Ishikawa (cell line): Measurements from ENCODE around the gene RPSA.

ENCODE experiments used
- CEBPB ChIP-seq: IDR thresholded peaks from 2 replicates; pipeline ENCODE4 v1.6.1; 2012
- CREB1 ChIP-seq: IDR thresholded peaks from 2 replicates; pipeline ENCODE4 v1.6.1; 2012; ENCODE audit warnings: low read depth
- EGR1 ChIP-seq: IDR thresholded peaks from 2 replicates; pipeline ENCODE4 v1.6.1; 2012
- EP300 ChIP-seq: IDR thresholded peaks from 2 replicates; pipeline ENCODE4 v1.6.1; 2012; ENCODE audit warnings: borderline replicate concordance
- FOXM1 ChIP-seq: IDR thresholded peaks from 2 replicates; pipeline ENCODE4 v1.6.1; 2012; ENCODE audit warnings: low read depth, borderline replicate concordance
- NFIC ChIP-seq: IDR thresholded peaks from 2 replicates; pipeline ENCODE4 v1.6.1; 2012
- RAD21 ChIP-seq: IDR thresholded peaks from 2 replicates; pipeline ENCODE4 v1.6.1; 2012; ENCODE audit warnings: low read depth
- REST ChIP-seq: IDR thresholded peaks from 2 replicates; pipeline ENCODE4 v1.6.1; 2012; ENCODE audit warnings: low read depth, mild to moderate bottlenecking
- TAF1 ChIP-seq: IDR thresholded peaks from 2 replicates; pipeline ENCODE4 v1.6.1; 2012; ENCODE audit warnings: low read depth, mild to moderate bottlenecking
- TCF12 ChIP-seq: IDR thresholded peaks from 2 replicates; pipeline ENCODE4 v1.6.1; 2012; ENCODE audit warnings: low read depth
- TEAD4 ChIP-seq: IDR thresholded peaks from 2 replicates; pipeline ENCODE4 v1.6.1; 2012
- YY1 ChIP-seq: IDR thresholded peaks from 2 replicates; pipeline ENCODE4 v1.6.1; 2012; ENCODE audit warnings: low read depth
- ZBTB7A ChIP-seq: IDR thresholded peaks from 2 replicates; pipeline ENCODE4 v1.6.1; 2012; ENCODE audit warnings: low read depth
- TF ChIP-seq, protein P1 (sequence below): IDR thresholded peaks from 2 replicates; pipeline ENCODE4 v1.6.1; 2012
- TF ChIP-seq, protein P2 (sequence below): IDR thresholded peaks from 2 replicates; pipeline ENCODE4 v1.6.1; 2012

The RPSA gene

DNA sequence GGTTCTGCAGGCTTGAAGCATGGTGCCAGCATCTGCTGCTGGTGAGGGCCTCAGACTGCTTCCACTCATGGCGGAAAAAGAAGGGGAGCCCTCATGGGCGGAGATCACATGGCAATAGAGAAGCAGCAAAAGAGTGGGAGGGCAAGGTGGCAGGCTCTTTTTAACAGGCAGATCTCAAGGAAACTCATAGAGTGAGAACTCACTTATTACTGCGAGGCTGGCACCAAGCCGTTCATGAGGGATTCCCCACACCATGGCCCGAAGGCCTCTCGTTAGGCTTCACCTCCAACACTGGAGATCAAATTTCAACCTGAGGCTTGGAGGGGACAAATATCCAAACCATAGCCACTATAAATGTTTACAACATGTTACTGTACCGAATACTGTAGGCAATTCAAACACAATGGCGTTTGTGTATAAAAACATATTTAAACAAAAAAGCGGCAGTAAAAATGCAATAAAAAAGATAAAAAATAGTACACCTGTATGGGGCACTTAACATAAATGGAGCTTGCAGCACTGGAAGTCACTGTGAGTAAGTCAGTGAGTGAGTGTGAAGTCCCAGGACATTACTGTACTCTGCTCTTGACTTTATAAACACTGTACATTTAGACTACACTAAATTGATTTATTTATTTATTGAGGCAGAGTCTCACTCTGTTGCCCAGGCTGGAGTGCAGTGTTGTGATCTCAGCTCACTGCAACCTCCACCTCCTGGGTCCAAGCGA, 42.1 kb downstream of the RPSA start:
- TF ChIP-seq, protein P1, sequence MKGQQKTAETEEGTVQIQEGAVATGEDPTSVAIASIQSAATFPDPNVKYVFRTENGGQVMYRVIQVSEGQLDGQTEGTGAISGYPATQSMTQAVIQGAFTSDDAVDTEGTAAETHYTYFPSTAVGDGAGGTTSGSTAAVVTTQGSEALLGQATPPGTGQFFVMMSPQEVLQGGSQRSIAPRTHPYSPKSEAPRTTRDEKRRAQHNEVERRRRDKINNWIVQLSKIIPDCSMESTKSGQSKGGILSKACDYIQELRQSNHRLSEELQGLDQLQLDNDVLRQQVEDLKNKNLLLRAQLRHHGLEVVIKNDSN = no peak
- TF ChIP-seq CEBPB (no peak), TEAD4 (no peak), FOXM1 (no peak), CREB1 (no peak), YY1 (no peak), EGR1 (no peak), REST (no peak), EP300 (no peak), NFIC (no peak), ZBTB7A (no peak), TAF1 (no peak), RAD21 (no peak), TCF12 (no peak)
- TF ChIP-seq, protein P2, sequence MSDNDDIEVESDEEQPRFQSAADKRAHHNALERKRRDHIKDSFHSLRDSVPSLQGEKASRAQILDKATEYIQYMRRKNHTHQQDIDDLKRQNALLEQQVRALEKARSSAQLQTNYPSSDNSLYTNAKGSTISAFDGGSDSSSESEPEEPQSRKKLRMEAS = no peak

GRCh38 chr3:39449796-39450195, 43.3 kb downstream of the RPSA start:
- TF ChIP-seq FOXM1 (no peak), NFIC (no peak), CREB1 (no peak), TCF12 (no peak), YY1 (no peak), TAF1 (no peak), TEAD4 (no peak), EP300 (no peak), RAD21 (no peak), CEBPB (no peak), REST (no peak), EGR1 (no peak), ZBTB7A (no peak)
- TF ChIP-seq, protein P1 = no peak
- TF ChIP-seq, protein P2 = no peak

- TF ChIP-seq EP300 (no peak), REST (no peak), CEBPB (no peak), TAF1 (no peak), ZBTB7A (no peak), NFIC (no peak), RAD21 (no peak), EGR1 (no peak), TEAD4 (no peak), FOXM1 (no peak), CREB1 (no peak), YY1 (no peak), TCF12 (no peak)
- TF ChIP-seq, protein P1 = no peak
- TF ChIP-seq, protein P2 = no peak
Observed at GRCh38 chr3:39453134-39453533, 46.6 kb downstream of the RPSA start.
